GM18508 (cell line): ENCODE measurements around the gene DERA.
"Not testable (repeated sequence)": the region's sequence is repeated elsewhere in the genome, so short reads cannot be mapped to it uniquely, and the experiment has no call there.

ENCODE experiments used
- ATAC-seq: cut with Tn5 transposase; IDR thresholded peaks from one replicate; pipeline ENCODE4 v1.9.1; 2021; ENCODE audit warnings: moderate number of reproducible peaks; ENCODE audit not compliant: insufficient read depth, unreplicated experiment

The DERA gene

DNA sequence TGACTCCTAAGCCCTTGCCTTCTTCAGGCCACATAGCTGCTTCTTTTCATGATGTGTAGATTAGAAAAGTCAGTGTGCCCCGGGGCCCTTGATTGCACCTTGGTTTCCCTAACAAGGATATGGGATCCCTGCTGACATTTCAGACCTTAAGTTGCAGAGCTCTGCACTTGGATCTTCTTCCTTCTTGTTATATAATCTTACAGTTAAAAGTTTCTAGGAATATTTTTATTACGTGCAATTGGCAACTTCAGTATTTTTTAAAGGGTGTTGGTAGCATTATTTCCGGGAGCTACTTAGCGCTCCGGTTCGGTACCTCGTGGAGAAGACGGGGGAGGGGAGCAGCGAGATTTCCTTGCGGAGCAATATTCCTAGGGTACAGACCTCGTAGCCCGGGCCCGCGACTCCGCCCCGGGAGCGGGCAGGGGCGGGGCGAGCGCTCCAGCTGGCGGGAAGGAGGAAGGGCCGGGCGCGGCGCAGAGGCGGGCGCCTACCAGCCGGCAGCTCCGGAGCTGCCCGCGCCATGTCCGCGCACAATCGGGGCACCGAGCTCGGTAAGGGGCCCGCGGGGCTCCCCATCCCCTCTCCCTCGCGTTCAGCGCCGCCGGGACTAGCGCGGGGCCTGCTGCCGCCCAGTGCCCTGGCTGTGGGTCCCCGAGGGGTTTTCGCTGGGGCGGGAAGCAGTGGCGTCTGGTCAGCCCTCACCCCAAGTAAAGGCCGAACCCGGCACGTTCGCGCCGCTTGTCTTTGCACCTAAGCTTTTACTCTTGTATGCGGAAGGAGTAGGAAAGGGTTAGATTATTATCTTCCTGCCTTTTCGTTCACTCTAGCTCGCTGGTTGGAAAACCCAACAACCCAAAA, at the start of gene DERA:
TSS of gene DERA (plus strand) at position 469 of the 858 bp plus-strand sequence. CDS start at position 521, 52 bp downstream.
- ATAC-seq: peak; percentile 58

DNA sequence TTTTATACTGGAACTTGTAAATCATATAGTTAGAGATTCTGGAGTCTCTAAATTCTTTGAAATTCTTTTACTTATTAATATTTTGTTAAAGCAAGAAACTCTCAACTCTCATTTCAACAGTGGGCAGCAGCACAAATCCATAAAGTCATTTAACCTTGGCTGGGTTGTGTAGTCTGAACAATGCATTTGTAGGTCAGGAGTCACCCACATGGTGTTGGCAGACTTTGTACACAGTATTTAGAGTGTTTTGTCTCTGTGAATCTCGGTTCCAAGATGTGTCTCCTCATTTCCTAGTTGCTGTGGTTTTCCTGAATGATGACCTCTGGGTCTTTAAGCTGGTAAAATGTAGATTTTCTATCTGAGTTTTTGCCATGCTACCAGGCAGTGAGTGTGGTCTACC, 49.7 kb upstream of the DERA start:
- no peak for ATAC-seq

DNA sequence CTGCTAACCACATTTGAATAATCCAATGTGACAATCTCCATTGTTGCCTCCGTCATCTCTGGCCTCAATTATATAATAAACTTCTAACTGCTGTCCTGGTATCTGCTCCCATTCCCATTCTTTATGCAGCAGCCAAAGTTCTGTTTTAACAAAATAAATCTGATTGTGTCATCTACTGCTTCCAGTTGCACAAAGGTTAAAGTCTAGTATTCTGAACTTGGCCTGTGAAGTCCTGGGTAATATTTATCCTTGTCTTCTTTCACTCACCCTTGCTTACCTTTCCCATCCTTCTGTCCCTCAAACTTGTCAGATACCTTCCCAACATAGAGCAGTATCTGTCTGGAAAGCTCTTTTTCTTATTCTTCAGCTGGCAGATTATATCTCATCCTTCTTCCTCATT, 48.3 kb upstream of the DERA start:
- no peak for ATAC-seq

GRCh38 chr12:15863372-15863771, 47.8 kb upstream of the DERA start:
- ATAC-seq: no peak

- ATAC-seq: peak; percentile 92
These were observed 47.1 kb upstream of the DERA start for GRCh38 chr12:15863984-15864383.

GRCh38 chr12:15868186-15868585, 42.9 kb upstream of the DERA start:
- no peak for ATAC-seq

DNA sequence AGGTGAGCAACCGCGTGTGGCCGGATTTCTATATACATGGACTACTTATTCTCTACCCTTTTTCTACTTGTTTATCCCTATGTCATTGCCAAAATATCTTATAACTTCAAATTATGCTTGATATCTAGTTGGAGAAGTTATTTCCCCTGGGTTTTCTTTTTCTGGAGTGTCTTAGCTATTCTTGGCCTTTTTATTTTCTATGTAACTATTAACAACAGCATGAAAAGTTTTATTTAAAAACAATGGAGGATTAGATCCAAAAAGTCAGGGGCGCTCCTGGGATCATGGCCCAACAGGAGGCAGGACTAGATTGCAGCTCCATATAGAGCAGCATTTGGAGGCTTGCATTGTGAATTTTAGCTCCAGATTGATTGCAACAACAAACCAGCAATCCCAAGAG, 37.6 kb upstream of the DERA start:
- ATAC-seq: no peak

DNA sequence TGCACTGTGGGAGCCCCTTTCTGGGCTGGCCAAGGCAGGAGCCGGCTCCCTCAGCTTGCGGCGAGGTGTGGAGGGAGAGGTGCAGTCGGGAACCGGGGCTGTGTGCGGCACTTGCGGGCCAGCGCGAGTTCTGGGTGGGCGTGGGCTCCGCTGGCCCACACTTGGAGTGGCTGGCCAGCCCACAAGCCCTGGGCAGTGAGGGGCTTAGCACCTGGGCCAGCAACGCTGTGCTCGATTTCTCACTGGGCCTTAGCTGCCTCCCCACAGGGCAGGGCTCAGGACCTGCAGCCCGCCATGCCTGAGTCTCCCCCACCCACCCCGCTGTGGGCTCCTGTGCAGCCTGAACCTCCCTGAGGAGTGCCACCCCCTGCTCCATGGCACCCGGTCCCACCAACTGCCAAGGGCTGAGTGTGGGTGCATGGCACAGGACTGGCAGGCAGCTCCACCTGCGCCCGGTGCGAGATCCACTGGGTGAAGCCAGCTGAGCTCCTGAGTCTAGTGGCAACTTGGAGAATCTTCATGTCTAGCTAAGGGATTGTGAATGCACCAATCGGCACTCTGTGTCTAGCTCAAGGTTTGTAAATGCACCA, 36.5 kb upstream of the DERA start:
- not testable (repeated sequence) for ATAC-seq

DNA sequence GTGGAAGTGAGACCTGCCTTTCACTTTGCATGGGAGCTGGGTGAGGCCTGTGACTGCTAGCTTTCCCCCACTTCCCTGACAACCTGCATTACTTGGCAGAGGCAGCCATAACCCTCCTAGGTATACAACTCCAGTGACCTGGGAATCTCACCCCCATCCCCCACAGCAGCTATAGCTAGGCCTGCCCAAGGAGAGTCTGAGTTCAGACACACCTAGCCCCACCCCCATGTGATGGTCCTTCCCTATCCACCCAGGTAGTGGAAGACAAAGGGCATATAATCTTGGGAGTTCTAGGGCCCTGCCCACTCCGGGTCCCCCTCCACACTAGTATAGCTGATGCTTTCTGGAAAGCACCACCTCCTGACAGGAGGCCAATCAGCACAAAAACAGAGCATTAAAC, 35.3 kb upstream of the DERA start:
- no peak for ATAC-seq

DNA sequence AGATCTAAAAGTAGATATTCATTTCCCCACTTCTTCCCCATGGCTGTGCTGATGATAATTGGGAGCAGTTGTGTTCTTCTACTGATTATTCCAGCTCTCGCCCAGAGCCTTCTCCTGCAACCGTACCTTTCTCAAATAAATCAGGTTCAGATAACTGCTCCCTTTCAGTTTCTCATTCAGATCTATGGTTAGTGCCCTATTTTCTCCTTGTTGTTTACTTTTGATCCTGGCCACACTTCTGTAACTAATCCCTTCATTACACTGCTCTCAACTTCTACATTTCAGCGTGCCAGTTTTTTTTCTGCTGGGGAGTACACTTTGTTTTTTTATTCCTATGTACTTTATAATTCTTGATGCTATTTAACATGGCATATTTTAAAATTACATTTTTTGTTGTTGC, 31.7 kb upstream of the DERA start:
- no peak for ATAC-seq

DNA sequence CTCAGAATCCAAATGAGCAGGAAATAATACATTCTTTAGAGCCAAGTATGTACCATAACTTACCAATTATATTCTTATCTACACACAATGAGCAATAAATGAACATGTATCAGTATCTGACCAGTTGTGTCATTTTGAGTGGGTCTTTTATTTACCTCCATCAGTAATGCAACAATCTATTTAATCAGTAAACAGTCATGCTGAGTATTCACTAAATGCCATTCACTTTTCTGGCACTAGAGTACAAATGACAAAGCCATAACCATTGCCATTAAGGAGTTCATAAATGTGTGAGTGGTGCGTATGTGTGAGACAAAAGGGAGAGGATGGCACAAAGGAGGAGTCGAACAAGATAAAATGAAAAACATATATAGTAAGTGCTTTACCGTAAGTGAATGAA, 30.4 kb upstream of the DERA start:
- no peak for ATAC-seq

- peak; percentile 96 for ATAC-seq
These were observed 28.8 kb upstream of the DERA start, which contains the start of gene STRAP for GRCh38 chr12:15882118-15882971. Gene STRAP, plus strand, starts transcription at chr12:15882387. Its CDS starts 321 bp downstream, at chr12:15882708.

GRCh38 chr12:15883536-15883935, 27.6 kb upstream of the DERA start:
- ATAC-seq: no peak

DNA sequence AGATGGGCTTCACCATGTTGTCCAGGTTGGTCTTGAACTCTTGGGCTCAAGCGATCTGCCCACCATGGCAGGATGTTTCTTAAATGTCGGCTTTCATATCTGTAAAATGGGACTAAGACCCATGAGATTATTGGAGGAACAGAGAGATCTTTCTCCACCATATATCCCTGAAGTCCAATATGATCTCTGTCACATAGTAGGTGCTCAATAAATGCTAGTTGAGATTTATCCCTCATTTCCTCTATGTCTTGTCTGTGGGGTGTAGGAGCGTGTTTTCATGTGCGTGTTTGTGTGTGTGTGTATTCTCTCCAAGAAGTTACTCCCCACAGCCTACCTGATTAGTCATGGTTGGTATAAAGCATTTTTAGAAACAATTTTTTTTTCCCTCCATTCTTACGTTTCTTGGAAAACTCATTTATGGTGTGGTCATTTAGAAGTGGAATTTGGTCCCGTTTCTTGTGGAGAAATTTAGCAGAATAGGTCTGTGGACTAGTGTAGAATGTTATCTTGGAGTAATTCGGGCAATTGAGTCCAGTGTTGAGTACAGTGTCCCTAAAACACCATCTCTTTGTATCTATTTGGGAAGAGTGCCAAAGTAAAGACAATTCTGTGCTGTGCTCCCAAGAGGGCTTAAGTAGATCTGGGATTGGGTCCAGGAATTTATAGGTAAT, 24.6 kb upstream of the DERA start:
- ATAC-seq: no peak

DNA sequence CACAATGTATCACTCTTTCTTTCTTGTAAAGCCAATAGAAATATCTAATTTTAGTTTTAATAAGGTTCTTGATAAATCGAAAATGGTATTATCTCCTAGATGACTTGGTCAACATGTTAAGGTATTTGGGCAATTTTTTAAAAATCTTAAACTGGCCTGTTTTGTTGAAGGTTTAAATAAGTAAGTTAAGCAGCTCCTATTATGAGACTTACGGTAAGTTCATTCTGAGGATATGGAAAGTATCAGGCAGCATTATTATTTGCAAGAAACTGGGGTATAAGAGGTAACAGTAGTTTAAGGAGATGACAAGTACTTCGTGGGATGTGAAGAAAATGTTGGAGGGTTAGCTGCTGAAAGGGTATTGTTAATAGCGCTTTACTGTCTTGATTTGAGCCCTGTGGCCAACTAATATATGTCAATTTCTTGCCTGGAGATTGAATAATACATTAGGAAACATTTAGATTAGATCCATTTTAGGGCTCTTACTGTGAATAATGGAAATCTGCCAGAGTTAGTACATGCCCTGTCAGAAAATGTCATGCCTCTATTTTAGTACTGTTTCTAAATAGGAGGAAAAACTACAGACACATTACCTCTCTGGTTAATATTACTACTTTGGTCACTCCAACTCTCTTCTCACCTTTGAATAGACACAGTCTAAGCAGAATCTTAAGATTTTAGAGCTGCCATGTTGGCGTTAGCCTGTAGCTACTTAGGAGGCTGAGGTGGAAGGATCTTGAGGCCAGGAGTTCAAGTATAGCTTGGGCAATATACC, 23.9 kb upstream of the DERA start:
- no peak for ATAC-seq

- ATAC-seq: no peak
These were observed 18.4 kb upstream of the DERA start for GRCh38 chr12:15892645-15893259.

- ATAC-seq: no peak
These were observed 17.9 kb upstream of the DERA start for GRCh38 chr12:15893260-15893659.

- ATAC-seq: no peak
These were observed 14.3 kb upstream of the DERA start for GRCh38 chr12:15896867-15897266.

DNA sequence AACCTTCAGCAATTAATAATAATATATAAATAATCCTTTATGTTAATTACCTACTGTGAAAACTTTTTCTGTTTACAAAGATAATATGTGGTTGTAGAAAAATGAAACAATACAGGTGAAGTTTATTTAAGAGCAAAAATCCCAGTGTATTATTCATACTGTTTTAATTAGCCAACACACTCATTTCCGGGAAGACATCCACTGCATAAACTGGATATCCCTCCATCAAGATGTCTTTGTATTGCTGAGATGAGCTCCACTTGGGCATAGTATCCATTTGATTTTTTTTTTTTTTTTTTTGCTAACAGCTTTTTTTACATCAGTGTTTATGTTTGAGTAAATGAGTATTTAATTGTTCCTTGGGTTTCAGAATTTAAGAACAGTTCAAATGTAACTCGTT, 13.7 kb upstream of the DERA start:
- ATAC-seq: no peak
